Neutrophil (primary cell): ENCODE data around the gene ZC3H11A.

Experiments
- H3K27ac ChIP-seq: fragments of 200-600 bp; sonication (generic); 2 replicates; pipeline ENCODE4 v1.5.1; 2016; ENCODE audit warnings: mild to moderate bottlenecking, moderate library complexity
- H3K27me3 ChIP-seq: fragments of 200-600 bp; sonication (generic); 2 replicates; pipeline ENCODE4 v1.6.0; 2016; ENCODE audit warnings: mild to moderate bottlenecking
- H3K36me3 ChIP-seq: fragments of 200-600 bp; sonication (generic); 2 replicates; pipeline ENCODE4 v1.5.1; 2017
- H3K4me1 ChIP-seq, 2 experiments: fragments of 200-600 bp in 1 of 2; sonication (generic) in 1 of 2; 1 replicate in 1 of 2; 2 replicates in 1 of 2; pipeline versions ENCODE4 v1.5.1 to v1.6.1; 2013 to 2016; ENCODE audit warnings: low read depth in 1 of 2, low read length in 1 of 2, mild to moderate bottlenecking in 1 of 2, moderate library complexity in 1 of 2; ENCODE audit not compliant: control insufficient read depth in 1 of 2, insufficient read depth in 1 of 2
- H3K4me3 ChIP-seq, 2 experiments: fragments of 200-600 bp in 1 of 2; sonication (generic) in 1 of 2; 1 replicate in 1 of 2; 2 replicates in 1 of 2; pipeline ENCODE4 v1.5.1; 2013 to 2016; ENCODE audit warnings: low read depth in 1 of 2, low read length in 1 of 2, mild to moderate bottlenecking in 1 of 2, moderate library complexity in 1 of 2
- H3K9me3 ChIP-seq: fragments of 200-600 bp; sonication (generic); 2 replicates; pipeline ENCODE4 v1.5.1; 2016
- TF ChIP-seq, protein P1 (sequence below): fragments of 200-600 bp; sonication (generic); IDR thresholded peaks from 2 replicates; pipeline ENCODE4 v1.5.1; 2016; ENCODE audit warnings: antibody characterized with exemption

ZC3H11A gene

GRCh38 chr1:203835476-203835875 lies 40.1 kb downstream of the ZC3H11A start:
- TF ChIP-seq, protein P1, sequence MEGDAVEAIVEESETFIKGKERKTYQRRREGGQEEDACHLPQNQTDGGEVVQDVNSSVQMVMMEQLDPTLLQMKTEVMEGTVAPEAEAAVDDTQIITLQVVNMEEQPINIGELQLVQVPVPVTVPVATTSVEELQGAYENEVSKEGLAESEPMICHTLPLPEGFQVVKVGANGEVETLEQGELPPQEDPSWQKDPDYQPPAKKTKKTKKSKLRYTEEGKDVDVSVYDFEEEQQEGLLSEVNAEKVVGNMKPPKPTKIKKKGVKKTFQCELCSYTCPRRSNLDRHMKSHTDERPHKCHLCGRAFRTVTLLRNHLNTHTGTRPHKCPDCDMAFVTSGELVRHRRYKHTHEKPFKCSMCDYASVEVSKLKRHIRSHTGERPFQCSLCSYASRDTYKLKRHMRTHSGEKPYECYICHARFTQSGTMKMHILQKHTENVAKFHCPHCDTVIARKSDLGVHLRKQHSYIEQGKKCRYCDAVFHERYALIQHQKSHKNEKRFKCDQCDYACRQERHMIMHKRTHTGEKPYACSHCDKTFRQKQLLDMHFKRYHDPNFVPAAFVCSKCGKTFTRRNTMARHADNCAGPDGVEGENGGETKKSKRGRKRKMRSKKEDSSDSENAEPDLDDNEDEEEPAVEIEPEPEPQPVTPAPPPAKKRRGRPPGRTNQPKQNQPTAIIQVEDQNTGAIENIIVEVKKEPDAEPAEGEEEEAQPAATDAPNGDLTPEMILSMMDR, result no peak

DNA sequence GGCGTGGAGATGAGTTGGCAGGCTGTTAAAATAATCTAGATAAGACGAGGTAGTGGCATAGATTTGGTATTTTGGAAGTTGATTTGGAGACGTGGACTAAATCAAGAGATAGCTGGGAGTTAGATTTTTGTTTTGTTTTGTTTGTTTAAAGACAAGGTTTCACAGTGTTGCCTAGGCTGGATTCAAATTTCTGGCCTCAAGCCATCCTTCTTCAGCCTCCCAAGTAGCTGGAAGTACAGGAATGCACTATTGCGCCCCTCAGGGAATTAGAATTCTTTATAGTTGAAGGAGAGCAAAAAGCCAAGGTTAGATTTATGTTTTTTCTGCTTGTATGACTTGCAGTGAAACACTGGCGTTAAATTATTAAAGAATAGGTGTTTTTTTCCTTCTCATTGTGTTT lies 43.7 kb downstream of the ZC3H11A start:
- Histone ChIP-seq H3K27ac (no peak overlapping the region), H3K4me1 (no peaks in the 10 kb centered on the region), H3K4me3 (no peak overlapping the region), H3K27me3 (no peaks in the 10 kb centered on the region), H3K36me3 (peaks cover 89% of the 10 kb centered on the region), H3K9me3 (no peaks in the 10 kb centered on the region)
- TF ChIP-seq, protein P1, result no peak

More at GRCh38 chr1:203835476-203835875, 40.1 kb downstream of the ZC3H11A start:
- Histone ChIP-seq H3K4me3 (no peak overlapping the region), H3K36me3 (peaks cover 98% of the 10 kb centered on the region), H3K27me3 (no peaks in the 10 kb centered on the region), H3K4me1 (no peaks in the 10 kb centered on the region), H3K27ac (no peak overlapping the region), H3K9me3 (no peaks in the 10 kb centered on the region)

- Histone ChIP-seq H3K9me3 (no peaks in the 10 kb centered on the region), H3K4me3 (no peak overlapping the region), H3K4me1 (no peaks in the 10 kb centered on the region), H3K36me3 (peaks cover 84% of the 10 kb centered on the region), H3K27ac (no peak overlapping the region), H3K27me3 (no peaks in the 10 kb centered on the region)
- TF ChIP-seq, protein P1, result no peak
Measured at GRCh38 chr1:203840208-203840808, 44.9 kb downstream of the ZC3H11A start.

- H3K36me3 ChIP-seq, result peaks cover 79% of the 10 kb centered on the region
- no peaks in the 10 kb centered on the region for H3K27me3 ChIP-seq
- H3K4me1 ChIP-seq, result no peaks in the 10 kb centered on the region
- no peaks in the 10 kb centered on the region for H3K9me3 ChIP-seq
- TF ChIP-seq, protein P1, result no peak
- H3K4me3 ChIP-seq, result no peak overlapping the region
- H3K27ac ChIP-seq, result no peak overlapping the region
Measured at GRCh38 chr1:203842559-203842876, 47.1 kb downstream of the ZC3H11A start.

- H3K4me1 ChIP-seq, result no peaks in the 10 kb centered on the region
- no peaks in the 10 kb centered on the region for H3K27me3 ChIP-seq
- TF ChIP-seq, protein P1, result no peak
- H3K36me3 ChIP-seq, result peaks cover 79% of the 10 kb centered on the region
- no peaks in the 10 kb centered on the region for H3K9me3 ChIP-seq
- no peak overlapping the region for H3K4me3 ChIP-seq
- no peak overlapping the region for H3K27ac ChIP-seq
Measured at GRCh38 chr1:203843435-203843834, 48.0 kb downstream of the ZC3H11A start.
